HTR-8/SVneo (cell line): ENCODE results near the gene ORC3.
"Not testable (repeated sequence)": the region's sequence is repeated elsewhere in the genome, so short reads cannot be mapped to it uniquely, and the experiment has no call there.

ENCODE experiments used
- DNase-seq: peaks from one replicate; pipeline ENCODE4 v3.0.0; 2011; ENCODE audit warnings: low spot score, mixed read lengths; ENCODE audit not compliant: insufficient read length
- FAIRE-seq: peaks from 2 replicates; lab custom pipeline; 2011; peaks lifted over from hg19 to GRCh38; lab: Jason Lieb, UNC

The ORC3 gene

DNA sequence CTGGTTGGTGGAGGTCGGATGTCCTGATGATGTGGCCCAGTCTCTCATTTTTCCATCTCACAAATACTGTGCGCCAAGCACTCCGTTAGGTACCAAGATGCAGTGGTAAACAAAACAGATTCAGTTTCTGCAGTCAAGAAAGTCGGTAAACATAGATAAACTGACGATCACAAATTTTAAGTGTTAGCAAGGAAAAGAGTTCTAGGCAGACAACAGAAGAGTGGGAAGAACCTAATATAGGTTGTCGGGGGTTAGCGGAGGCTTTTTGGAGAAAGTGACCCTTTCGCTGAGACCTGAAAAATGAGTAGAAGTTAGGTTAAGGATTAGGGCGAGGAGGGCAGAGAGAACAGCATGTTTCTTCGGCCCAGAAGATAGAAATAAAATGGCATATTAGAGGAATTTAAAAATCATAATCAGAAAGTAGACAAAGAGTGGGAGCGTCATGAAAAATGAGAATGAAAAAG is 514 bp downstream of the ORC3 start:
- DNase-seq, result no peak
- FAIRE-seq, result no peak

- DNase-seq (no peak), FAIRE-seq (no peak)
Measured at GRCh38 chr6:87590990-87591389, 1.1 kb downstream of the ORC3 start.

GRCh38 chr6:87600576-87600975 is 10.6 kb downstream of the ORC3 start:
- FAIRE-seq (no peak), DNase-seq (no peak)

GRCh38 chr6:87606199-87606598 is 16.3 kb downstream of the ORC3 start:
- no peak for FAIRE-seq
- no peak for DNase-seq

DNA sequence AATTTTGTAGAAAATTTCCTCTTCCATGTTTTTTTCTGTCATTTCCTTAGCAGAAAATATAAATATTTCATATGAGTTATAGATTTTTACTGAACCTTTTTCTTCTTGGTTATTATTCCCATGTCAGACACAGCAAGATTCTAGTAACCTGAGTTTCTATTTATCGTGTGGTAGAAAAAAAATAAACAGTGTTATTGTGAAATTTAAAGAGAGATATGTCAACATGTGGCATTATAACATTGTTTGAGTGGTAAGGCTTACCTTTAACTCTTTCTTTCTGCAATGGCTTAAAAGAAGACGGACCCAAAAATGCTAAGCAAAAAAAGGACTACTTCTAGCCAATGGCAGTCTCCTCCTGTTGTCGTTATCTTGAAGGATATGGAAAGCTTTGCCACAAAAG is 18.9 kb downstream of the ORC3 start:
- no peak for DNase-seq
- FAIRE-seq, result no peak

GRCh38 chr6:87613018-87613417 is 23.1 kb downstream of the ORC3 start:
- FAIRE-seq, DNase-seq: not testable (repeated sequence)

DNA sequence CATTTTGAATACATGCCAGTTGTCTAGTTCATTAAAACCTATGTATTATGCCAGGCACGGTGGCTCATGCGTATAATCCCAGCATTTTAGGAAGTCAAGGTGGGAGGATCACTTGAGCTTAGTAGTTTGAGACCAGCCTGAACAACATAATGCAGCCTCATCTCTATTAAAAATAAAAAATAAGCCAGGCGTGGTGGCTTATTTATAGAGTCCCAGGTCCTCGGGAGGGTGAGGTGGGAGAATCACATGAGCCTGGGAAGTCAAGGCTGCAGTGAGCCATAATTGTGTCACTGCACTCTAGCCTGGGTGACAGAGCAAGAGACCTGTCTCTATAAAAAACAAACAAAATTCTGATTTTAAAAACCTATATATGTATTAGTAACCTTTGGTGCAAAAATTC is 27.5 kb downstream of the ORC3 start:
- FAIRE-seq, result no peak
- no peak for DNase-seq

DNA sequence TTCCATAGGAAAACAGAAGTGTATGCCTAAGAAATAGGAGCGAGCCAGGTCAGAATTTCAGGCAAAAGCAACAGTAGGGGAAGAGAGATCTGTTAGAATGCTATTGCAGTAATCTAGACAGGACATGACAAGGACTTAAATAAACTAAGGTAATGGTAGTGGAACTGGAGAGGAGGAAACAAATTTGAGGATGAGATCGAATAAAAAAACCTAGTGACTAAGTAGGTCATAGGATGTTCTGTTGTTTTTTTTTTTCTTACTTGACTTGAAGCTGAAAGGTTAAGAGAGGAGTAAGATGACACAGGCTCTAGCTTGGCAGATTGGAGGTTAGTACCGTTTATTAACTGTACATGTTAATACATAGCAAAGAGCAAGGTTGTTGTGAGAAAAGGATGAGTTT is 28.6 kb downstream of the ORC3 start:
- DNase-seq, result no peak
- no peak for FAIRE-seq

DNA sequence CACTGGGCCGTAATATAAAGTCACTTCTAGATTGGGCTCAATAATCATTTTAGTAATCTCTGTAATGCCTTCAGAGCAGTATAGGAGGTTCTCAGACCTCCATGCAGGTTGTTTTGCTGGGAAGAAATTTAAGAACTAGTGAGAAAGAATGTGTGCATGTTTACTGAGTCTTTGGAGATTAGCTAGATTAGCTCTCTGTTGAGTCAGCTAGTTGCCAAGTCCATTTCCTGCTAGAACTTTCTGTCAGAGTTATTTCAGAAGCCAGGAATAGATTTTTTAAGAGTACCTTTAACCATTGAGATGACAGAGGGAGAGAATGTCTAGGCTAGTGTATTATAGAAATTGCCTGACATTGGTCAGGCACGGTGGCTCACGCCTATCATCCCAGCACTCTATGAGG is 33.3 kb downstream of the ORC3 start:
- DNase-seq (no peak), FAIRE-seq (no peak)

DNA sequence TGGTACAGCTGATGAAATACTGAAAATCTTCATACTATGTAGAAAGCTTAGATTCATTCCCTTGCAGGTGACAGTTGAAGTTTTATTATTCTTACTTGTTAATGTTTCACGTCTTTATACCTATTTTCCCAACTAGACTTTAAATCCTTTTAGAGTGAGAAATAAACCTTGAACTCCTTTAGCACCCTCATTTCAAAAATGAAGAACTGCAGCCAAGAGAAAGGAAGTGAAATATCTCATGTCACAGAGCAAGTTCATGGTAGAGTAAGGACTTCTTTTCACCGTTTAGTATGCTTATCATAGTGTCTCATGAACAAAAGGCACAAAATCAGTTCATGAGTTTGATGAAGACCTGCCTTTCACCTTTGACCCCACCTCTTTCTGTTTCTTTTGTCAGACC is 38.5 kb downstream of the ORC3 start:
- DNase-seq (no peak), FAIRE-seq (peak; percentile 46)

DNA sequence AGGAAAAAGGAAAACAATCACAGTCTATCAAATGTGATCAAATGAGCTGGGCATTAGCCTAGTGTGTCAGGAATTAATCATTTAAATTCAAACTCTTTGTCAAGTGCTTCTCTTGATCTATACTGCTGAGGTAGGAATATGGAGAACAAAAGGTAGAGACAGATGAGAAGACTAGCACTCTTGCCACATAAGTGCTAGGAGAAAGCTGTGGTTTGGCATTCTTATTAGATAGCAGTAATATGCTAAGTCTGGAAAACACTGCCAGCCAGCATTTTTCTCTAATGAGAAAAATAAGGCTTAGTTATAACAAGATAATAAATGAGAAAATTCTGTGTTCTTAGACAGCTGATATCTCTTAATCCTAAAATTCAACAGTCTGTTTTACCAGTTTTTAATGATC is 38.9 kb downstream of the ORC3 start:
- DNase-seq (no peak), FAIRE-seq (no peak)

GRCh38 chr6:87630746-87631145 is 40.8 kb downstream of the ORC3 start:
- DNase-seq (no peak), FAIRE-seq (no peak)

GRCh38 chr6:87633851-87634250 is 43.9 kb downstream of the ORC3 start:
- FAIRE-seq, result no peak
- DNase-seq, result no peak

DNA sequence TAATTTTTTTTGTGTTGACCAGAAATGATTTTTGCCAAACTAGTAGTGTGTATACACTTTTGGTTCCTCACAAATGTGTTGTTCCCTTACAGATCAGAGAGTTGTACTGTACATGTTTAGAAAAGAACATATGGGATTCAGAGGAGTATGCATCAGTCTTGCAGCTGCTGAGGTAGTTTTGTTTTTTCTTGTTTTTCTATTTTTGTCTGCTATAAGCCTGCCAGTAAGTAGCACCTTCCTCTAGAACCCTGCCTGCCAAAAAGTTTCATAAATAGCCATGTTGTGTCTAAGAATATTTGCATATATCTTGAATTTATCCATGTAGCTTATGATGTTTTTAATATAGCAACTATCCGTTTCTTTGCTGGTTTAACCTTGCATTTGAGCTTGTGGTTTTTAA is 46.4 kb downstream of the ORC3 start:
- no peak for FAIRE-seq

DNA sequence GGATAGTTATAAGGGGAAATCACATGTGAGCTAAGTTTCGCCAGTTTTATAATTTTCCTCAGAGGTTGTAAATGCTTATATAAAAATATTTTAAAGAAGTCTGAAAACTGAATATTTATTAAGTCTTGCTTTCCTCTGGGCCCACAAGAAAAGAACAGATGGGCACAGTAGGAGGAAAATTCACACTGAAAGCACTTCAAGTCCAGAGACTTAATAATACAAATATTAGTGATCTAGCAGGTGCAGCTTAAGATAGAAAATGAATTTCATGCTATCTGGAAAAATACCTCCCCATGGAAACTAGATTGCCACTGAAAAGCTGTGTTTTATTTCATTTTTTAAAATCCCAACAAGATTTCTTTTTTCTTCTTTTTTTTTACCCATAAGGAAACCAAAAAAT is 47.2 kb downstream of the ORC3 start:
- DNase-seq, result no peak
- FAIRE-seq, result no peak

More for the DNA sequence above, 46.4 kb downstream of the ORC3 start:
- no peak for DNase-seq

GRCh38 chr6:87639373-87639772 is 49.4 kb downstream of the ORC3 start:
- FAIRE-seq (no peak), DNase-seq (no peak)

DNA sequence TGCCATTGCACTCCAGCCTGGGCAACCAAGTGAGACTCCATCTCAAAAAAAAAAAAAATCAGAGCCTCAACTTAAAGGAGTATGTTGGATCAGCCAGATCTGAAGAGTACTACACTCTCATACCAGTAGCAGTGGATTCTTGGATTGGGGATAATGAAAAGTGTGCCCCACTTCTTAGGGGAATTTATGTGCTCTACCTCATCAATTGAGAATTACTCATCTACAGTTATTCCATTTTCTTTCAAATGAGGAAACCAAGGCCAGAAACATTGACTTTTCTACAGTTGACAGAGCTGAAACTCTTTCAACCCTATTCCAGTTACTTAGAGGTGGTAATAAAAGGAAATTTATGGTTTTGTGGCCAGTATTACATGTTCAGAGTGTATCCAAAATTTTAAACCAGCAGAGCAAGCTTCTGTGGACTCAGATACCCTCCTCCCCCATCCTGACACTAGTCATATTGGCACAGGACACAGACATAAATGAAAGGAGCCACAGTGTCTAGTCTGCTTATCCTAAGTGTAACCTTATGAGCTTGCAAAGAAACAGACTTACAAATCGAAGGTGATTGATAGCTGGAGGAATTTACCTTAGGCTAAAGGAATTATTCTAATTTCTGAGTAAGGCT is 51.2 kb downstream of the ORC3 start:
- no peak for FAIRE-seq
- DNase-seq, result no peak

GRCh38 chr6:87645080-87645479 is 55.1 kb downstream of the ORC3 start:
- DNase-seq (no peak), FAIRE-seq (no peak)

DNA sequence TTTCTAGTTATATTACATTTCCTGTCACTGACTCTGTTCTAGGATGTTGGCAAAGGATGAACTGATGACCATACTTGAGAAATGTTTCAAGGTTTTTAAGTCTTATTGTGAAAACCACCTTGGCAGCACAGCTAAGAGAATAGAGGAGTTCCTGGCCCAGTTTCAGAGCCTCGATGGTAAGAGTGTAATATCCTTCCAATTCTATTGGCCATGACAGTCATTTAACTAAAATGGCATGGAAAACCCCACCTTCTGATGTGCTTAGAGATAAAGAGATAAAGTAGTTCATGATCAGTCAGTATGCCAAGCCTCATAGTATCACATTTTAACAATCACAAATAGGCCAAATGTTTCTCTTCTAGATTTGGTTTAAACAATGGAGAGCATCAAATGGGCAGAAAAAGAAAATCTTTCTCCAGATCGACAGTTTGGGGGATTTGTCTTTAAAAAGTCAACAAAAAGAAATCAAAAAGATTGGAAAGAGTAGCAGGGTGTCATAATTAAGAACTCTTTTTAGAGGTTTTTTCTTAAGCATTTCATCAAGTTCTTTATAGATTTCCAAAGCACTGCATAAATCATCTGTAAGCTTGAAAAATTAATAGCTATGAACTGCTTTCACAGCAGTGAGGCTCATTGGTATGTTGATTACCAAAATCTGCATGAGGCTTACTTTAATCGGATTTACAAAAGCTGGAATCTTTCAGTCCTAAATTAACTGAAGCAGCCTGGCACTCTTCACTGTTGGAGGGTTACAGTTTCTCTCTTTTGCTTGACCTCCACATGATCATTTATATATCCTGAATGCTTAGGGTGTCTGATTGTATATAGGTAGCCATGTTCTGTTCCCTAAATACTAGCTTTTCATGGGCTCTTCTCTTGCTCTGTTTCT is 63.4 kb downstream of the ORC3 start:
- FAIRE-seq (no peak), DNase-seq (no peak)

DNA sequence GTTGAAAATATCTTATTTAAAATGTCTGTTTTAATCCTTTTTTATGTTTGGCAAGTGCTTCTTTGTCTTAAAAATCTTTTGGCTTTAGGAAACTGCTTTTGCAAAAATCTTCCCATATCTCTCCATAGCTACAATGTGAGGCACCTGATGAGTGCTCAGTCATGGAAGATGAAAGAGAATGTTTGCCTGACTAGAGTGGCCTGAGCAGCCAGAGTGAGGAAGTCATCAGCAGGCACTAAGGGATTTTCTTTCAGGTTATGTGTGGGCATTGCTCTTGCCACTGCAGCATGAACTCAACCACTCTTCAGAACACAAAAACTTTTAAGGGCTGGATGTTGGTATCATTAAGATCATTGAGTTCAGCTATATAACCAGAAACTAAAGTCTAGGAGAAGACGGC is 64.2 kb downstream of the ORC3 start:
- no peak for FAIRE-seq
- DNase-seq, result no peak

- FAIRE-seq (no peak), DNase-seq (no peak)
Measured at GRCh38 chr6:87654875-87655454, 65.0 kb downstream of the ORC3 start.
